CD4-positive, alpha-beta T cell (primary cell): ENCODE data around the gene MAP4K2. TPM values are rescaled to one million over a fixed set of nuclear protein-coding genes. Genes with fewer than 3 reads are reported as not detected.

Experiments
- ATAC-seq: fragments of 200-7000 bp; cut with Tn5 transposase; one replicate; pipeline ENCODE4 v1.10.0; 2022; ENCODE audit warnings: mild to moderate bottlenecking; ENCODE audit not compliant: poor library complexity
- CTCF ChIA-PET: fragments of 350-600 bp; sonication (Branson Sonifier 250); formaldehyde crosslinking; loops from one replicate; lab custom pipeline; 2021; ENCODE audit warnings: antibody characterized with exemption, inconsistent platforms; lab: Charles Lee
- POLR2A ChIA-PET: fragments of 350-600 bp; sonication (Branson Sonifier 250); formaldehyde crosslinking; loops from one replicate; lab custom pipeline; 2021; ENCODE audit warnings: antibody characterized with exemption, inconsistent platforms; lab: Charles Lee
- DNase-seq, 14 experiments: peaks; one replicate each; pipeline ENCODE4 v3.0.0-alpha.2; 2013 to 2020; ENCODE audit warnings: mixed read lengths in 2 of 14
- H3K27ac ChIP-seq, 2 donors: one replicate each; pipeline versions ENCODE4 v1.5.1 to v1.7.0; 2013; ENCODE audit warnings: low read length in 2 of 2, low read depth in 1 of 2, mild to moderate bottlenecking in 1 of 2
- H3K27me3 ChIP-seq, 2 experiments: 1 replicate in 1 of 2; 2 replicates in 1 of 2; pipeline versions ENCODE4 v1.6.1 to v1.7.0; 2013; ENCODE audit warnings: low read length in 2 of 2, control low read depth in 1 of 2, mild to moderate bottlenecking in 1 of 2, moderate library complexity in 1 of 2; ENCODE audit not compliant: insufficient read depth in 2 of 2, control insufficient read depth in 1 of 2
- H3K36me3 ChIP-seq: one replicate; pipeline ENCODE4 v1.6.1; 2013; ENCODE audit warnings: low read length, control low read depth; ENCODE audit not compliant: insufficient read depth
- H3K4me1 ChIP-seq: one replicate; pipeline ENCODE4 v1.6.1; 2013; ENCODE audit warnings: low read length, control low read depth; ENCODE audit not compliant: insufficient read depth
- H3K4me3 ChIP-seq: one replicate; pipeline ENCODE4 v1.5.1; 2013; ENCODE audit warnings: mild to moderate bottlenecking, low read length, moderate library complexity
- H3K9me3 ChIP-seq, 2 experiments: 1 replicate in 1 of 2; 2 replicates in 1 of 2; pipeline versions ENCODE4 v1.6.1 to v1.7.0; 2013; ENCODE audit warnings: low read length in 2 of 2, mild to moderate bottlenecking in 2 of 2, control low read depth in 1 of 2, moderate library complexity in 1 of 2; ENCODE audit not compliant: control insufficient read depth in 1 of 2, insufficient read depth in 1 of 2
- H3K27ac Mint-ChIP-seq: one replicate; pipeline ENCODE4 v1.8.0; 2020; ENCODE audit warnings: mixed read lengths
- H3K27me3 Mint-ChIP-seq: one replicate; pipeline ENCODE4 v1.8.0; 2021; ENCODE audit warnings: mixed read lengths
- H3K36me3 Mint-ChIP-seq: one replicate; pipeline ENCODE4 v1.8.0; 2021; ENCODE audit warnings: low read depth, mixed read lengths
- H3K4me1 Mint-ChIP-seq: one replicate; pipeline ENCODE4 v1.8.0; 2021; ENCODE audit warnings: low read depth, mixed read lengths
- H3K4me3 Mint-ChIP-seq: one replicate; pipeline ENCODE4 v1.8.0; 2020; ENCODE audit warnings: mild to moderate bottlenecking, mixed read lengths
- H3K9me3 Mint-ChIP-seq: one replicate; pipeline ENCODE4 v1.8.0; 2020; ENCODE audit warnings: mixed read lengths
- intact Hi-C, 2 experiments: fragments of 100-400 bp; cut with DNase I in 1 of 2; cut with micrococcal nuclease in 1 of 2; formaldehyde crosslinking; loops; one replicate each; pipeline versions ENCODE4 v1.15.1 to v1.9.0; 2023 to 2025; cut with DNase I, micrococcal nuclease
- total RNA-seq, 174 experiments: library from RNA in 2 of 174; stranded (reverse) in 2 of 174; gene quantifications; one replicate each; pipeline ENCODE4 v1.2.3 and lab custom pipeline; 2021 to 2026
- TF ChIP-seq, protein P1 (sequence below): fragments of 200-600 bp; IDR thresholded peaks from one replicate; pipeline ENCODE4 v1.8.0; 2022; ENCODE audit warnings: antibody characterized with exemption, mild to moderate bottlenecking

MAP4K2 gene
- total RNA-seq, 2 experiments from 2014 or later = 71.9 to 74.1 TPM

DNA sequence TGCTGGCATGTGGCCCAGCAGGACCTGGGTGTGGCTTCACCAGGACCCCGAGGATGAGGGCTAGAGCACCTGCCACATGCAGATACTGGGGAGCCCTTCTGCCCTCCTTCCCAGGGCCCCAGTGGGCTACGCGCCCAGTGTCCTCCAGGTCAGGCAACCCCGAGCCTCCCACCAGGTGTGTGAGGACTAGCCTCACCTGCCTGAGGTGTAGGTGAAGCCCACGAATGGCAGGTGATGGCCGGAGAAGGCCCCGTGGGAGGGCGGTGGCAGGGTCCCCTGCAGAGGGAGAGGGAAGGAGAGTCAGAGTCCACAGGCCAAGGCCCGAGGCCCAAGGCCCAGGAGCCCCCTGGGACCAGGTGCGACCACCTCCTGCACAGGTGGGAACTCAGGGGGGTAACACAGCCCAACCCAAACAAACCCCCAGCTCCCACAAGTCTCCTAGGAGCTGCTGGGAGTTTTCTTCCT is 34.9 kb upstream of the MAP4K2 start:
- Mint-ChIP-seq H3K27ac (no peak overlapping the region), H3K9me3 (no peaks in the 10 kb centered on the region), H3K4me1 (peaks cover under 1% of the 10 kb centered on the region), H3K27me3 (no peaks in the 10 kb centered on the region), H3K36me3 (peaks cover 5% of the 10 kb centered on the region), H3K4me3 (no peak overlapping the region)
- H3K27me3 ChIP-seq = no peaks in the 10 kb centered on the region
- H3K36me3 ChIP-seq = peaks cover 17% of the 10 kb centered on the region
- no peak overlapping the region for H3K4me3 ChIP-seq
- H3K4me1 ChIP-seq = peaks cover 4% of the 10 kb centered on the region
- no peaks in the 10 kb centered on the region for H3K9me3 ChIP-seq
- intact Hi-C loops = no loop called here
- ChIA-PET POLR2A (no interaction called here), CTCF (no interaction called here)
- TF ChIP-seq, protein P1, sequence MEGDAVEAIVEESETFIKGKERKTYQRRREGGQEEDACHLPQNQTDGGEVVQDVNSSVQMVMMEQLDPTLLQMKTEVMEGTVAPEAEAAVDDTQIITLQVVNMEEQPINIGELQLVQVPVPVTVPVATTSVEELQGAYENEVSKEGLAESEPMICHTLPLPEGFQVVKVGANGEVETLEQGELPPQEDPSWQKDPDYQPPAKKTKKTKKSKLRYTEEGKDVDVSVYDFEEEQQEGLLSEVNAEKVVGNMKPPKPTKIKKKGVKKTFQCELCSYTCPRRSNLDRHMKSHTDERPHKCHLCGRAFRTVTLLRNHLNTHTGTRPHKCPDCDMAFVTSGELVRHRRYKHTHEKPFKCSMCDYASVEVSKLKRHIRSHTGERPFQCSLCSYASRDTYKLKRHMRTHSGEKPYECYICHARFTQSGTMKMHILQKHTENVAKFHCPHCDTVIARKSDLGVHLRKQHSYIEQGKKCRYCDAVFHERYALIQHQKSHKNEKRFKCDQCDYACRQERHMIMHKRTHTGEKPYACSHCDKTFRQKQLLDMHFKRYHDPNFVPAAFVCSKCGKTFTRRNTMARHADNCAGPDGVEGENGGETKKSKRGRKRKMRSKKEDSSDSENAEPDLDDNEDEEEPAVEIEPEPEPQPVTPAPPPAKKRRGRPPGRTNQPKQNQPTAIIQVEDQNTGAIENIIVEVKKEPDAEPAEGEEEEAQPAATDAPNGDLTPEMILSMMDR = no peak
- DNase-seq (no peak), ATAC-seq (no peak)
- H3K27ac ChIP-seq = no peak overlapping the region

- Mint-ChIP-seq H3K4me1 (no peaks in the 10 kb centered on the region), H3K9me3 (no peaks in the 10 kb centered on the region), H3K27me3 (no peaks in the 10 kb centered on the region), H3K36me3 (peaks cover 11% of the 10 kb centered on the region), H3K4me3 (no peak overlapping the region), H3K27ac (no peak overlapping the region)
- POLR2A ChIA-PET = interaction anchor here (1.4 kb wide), 1 partner anchor 26 kb away, joined by 3 read pairs; the partner anchor contains the start of gene MEN1
- Histone ChIP-seq H3K27me3 (no peaks in the 10 kb centered on the region), H3K4me3 (no peak overlapping the region), H3K9me3 (no peaks in the 10 kb centered on the region), H3K36me3 (peaks cover 18% of the 10 kb centered on the region), H3K4me1 (peaks cover 3% of the 10 kb centered on the region), H3K27ac (no peak overlapping the region)
- TF ChIP-seq, protein P1 = no peak
- CTCF ChIA-PET = no interaction called here
- ATAC-seq (no peak), DNase-seq (no peak)
- intact Hi-C loops = no loop called here
Measured at GRCh38 chr11:64836448-64837072, 33.5 kb upstream of the MAP4K2 start.

DNA sequence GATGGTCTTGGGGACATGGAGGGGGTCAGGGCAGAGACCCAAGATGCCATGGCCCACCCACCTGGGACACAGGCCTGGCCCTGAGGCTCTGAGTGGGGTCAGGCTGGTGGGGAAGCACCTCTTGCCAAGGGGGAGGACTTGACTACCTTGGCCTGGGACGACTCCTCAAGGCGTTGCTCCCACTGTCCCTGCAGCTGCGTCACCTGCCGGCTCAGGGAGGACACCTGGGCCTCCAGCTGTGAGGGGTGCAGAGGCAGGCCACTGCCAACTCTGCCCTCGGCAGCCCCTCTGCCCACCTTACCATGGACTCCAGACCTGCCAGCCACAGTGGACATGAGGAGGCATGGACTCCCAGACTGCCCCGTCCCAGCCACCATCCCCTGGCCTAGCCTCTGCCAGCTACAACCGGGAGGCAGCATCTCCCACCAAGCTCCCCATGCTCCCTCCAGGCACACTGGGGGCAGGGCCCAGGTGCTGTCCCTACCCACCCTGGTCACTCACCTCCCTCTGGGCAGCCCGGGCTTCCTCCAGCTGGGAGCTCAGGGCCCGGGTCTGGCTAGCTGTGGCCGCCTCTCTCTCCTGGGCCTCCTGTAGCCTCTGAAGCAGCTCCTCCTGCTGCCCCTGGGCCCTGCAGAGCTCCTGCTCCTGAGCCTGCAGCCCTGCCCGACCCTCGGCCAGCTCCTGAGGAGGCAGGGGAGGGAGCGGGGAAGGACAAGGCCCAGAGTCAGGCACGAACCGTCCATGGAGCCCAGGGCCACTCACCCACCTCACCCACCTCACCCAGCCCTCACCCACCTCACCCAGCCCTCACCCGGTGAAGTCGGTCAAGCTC is 32.8 kb upstream of the MAP4K2 start:
- DNase-seq (no peak), ATAC-seq (no peak)
- Histone ChIP-seq H3K4me1 (peaks cover 3% of the 10 kb centered on the region), H3K36me3 (peaks cover 18% of the 10 kb centered on the region), H3K4me3 (no peak overlapping the region), H3K27ac (no peak overlapping the region), H3K27me3 (no peaks in the 10 kb centered on the region), H3K9me3 (no peaks in the 10 kb centered on the region)
- no peak overlapping the region for H3K27ac Mint-ChIP-seq
- peaks cover 11% of the 10 kb centered on the region for H3K36me3 Mint-ChIP-seq
- H3K27me3 Mint-ChIP-seq = no peaks in the 10 kb centered on the region
- TF ChIP-seq, protein P1 = no peak
- CTCF ChIA-PET = no interaction called here
- POLR2A ChIA-PET = interaction anchor here (1.4 kb wide), 1 partner anchor 25 kb away, joined by 3 read pairs; the partner anchor contains the start of gene MEN1
- H3K4me1 Mint-ChIP-seq = no peaks in the 10 kb centered on the region
- no peaks in the 10 kb centered on the region for H3K9me3 Mint-ChIP-seq
- H3K4me3 Mint-ChIP-seq = no peak overlapping the region
- intact Hi-C loops = no loop called here
